NCI-H1105 treated with DMSO at 0.1 percent for 48 hours (cell line): Measurements from ENCODE around the gene FMR1.
A peak's percentile ranks its signal among the peaks of the same experiment; 100 is the strongest.

Experiments
- DNase-seq: peaks from one replicate; lab custom pipeline; 2025; lab: John Stamatoyannopoulos, UW

FMR1 gene

GRCh38 chrX:147916375-147916968 lies 4.8 kb downstream of the FMR1 start:
- no peak for DNase-seq

DNA sequence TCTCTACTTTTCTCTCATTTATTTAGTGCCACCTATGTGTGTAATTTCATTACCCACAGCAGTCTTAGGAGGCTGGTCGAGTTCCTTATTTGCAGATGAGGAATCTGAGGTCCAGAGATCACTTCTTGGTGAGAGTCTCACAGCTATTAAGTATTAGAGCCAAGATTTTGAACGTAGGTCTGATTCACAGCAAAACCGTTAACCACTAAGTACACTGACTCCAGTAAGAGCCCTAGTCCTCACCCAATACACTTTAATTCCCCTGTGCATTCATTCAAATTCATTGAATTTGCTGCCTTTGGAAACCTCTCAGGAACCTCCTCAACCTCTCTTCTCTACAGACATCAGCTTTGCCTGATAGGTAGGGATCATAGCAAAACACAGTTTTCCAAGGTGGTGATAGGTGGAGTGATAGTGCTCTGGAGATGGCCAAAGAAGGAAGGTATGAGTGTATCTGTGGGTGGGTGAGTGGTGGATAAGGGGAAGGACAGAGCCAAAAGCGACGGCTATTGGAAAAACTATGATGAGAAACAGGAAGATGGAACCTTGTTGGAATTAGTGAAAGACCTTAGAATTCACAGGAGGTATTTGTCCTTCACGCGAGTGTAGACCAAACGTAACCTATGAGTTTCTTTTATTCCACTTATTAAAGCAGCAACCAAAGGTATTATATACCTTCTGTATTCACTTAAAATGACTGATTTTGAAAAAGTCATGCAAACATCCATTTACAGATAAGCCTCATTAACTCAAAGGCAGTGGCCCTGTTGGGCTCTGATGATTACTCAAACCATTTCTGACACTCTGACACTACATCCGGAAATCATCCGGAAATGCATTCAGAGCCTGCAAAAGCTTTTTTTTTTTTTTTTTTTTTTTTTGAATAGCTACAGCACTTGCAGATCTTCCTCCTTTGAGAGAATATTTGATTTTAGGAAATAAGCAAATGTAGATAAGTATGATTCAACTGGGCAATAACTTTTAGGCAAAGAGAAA lies 6.3 kb downstream of the FMR1 start:
- DNase-seq = no peak

- DNase-seq = no peak
Measured at GRCh38 chrX:147920161-147920666, 8.5 kb downstream of the FMR1 start.

DNA sequence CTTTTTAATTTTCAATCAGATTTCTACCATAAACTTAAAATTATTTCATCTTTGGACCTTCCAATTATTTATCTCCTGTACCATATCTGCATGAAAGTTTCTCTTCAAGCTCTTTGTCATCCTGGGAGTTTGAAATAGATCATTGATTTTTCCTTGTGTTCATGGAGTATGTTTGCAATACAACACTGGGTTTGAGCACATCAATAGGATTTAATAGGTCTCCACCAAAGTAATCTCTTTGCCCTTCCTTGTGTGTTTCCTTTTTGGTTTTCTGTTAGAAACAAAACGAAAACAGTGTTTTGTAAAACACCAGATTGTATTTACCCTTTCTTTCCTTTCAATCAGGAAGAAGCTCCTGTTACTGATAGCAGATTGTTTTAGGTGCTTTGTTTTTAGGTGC lies 11.9 kb downstream of the FMR1 start:
- DNase-seq = no peak

DNA sequence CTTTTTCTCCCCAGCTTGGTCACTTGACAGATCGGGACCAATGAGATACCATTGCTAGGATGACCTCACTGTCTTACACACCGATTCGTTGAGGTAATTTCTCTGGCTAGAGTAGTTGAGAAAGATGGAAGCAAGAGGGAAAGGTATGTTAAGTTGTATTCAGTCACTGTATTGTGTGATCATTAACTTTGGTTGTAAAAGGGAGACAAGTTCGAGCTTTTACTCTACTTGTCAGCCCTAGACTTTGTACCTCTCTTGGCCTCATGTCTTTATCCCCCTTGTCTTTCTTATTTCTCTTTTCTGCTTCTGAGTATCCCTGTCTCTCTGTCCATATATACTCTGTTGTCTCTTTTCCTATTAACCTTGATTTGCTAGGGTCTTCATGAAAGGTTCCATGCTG lies 15.5 kb downstream of the FMR1 start:
- no peak for DNase-seq

DNA sequence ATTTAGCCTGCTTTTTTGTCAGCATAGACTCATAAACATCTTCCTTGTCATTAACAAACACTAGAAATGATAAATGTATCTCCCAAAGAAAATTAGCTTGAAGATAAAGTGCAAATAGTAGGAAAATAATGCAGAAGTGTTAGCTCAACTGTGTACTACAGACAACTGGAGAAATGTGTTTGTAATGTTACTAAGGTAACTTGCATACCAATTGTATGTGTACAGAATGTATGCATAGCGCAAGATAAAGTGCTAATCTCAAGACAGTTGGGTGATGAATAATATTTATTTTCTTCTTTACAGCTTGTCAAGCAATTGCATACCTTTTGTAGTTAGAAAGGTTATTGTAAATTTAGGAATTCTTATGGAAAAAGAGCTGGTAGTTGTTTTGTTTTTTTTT lies 22.1 kb downstream of the FMR1 start:
- DNase-seq = no peak

- DNase-seq = no peak
Measured at GRCh38 chrX:147935156-147935758, 23.5 kb downstream of the FMR1 start.

GRCh38 chrX:147945286-147945685 lies 33.6 kb downstream of the FMR1 start:
- no peak for DNase-seq

- DNase-seq = no peak
Measured at GRCh38 chrX:147948531-147948930, 36.8 kb downstream of the FMR1 start.

DNA sequence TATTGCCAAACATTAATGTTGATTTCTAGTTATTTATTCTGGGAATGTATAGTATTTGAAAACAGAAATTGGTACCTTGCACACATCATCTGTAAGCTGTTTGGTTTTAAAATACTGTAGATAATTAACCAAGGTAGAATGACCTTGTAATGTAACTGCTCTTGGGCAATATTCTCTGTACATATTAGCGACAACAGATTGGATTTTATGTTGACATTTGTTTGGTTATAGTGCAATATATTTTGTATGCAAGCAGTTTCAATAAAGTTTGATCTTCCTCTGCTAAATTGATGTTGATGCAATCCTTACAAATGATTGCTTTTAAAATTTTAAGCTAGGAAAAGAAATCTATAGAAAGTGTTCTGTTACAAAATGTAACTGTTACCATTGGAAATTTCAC lies 38.6 kb downstream of the FMR1 start:
- no peak for DNase-seq

DNA sequence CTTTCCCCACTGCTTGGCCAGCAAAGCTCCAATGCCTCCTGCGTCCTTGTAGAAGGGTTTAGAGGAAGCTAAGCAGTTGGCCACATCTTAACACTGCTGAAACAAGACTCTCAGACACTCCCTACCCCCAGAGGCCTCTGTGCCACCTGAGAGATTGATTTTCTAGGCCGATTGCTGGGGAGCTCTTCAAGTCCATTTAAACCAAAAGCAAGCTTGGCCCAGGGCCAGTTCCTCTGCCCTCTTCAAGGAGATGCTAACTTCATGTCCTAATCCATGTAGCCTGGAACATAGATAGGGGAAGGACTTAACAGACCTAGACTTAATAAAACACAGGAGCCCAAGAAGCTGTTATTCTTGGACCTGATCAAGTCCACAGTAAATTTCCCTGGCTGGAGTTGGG lies 42.3 kb downstream of the FMR1 start:
- peak; percentile 13 for DNase-seq

GRCh38 chrX:147957291-147957690 lies 45.6 kb downstream of the FMR1 start:
- no peak for DNase-seq

GRCh38 chrX:147958291-147958690 lies 46.6 kb downstream of the FMR1 start:
- DNase-seq = no peak

GRCh38 chrX:147960722-147961121 lies 49.0 kb downstream of the FMR1 start:
- DNase-seq = no peak

DNA sequence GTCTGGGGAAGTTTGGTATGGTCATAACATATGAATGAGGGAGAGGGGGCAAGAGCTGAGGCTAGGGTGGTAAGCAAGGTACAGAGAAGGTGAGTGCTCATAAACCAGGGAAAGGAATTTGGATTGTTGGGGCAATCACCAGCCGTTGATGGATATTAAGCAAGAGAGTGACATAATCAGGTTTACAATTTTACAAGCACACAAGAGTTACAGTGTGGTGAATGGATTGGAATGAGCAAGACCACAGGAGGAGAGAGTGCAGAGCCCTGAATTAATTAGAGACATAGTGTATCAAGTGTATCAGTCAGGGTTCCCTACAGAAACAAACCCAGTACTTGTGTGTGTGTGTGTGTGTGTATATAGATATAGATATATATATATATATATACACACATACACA lies 50.8 kb downstream of the FMR1 start:
- no peak for DNase-seq

GRCh38 chrX:147978931-147979330 lies 67.2 kb downstream of the FMR1 start:
- no peak for DNase-seq

GRCh38 chrX:147981038-147981752 lies 69.5 kb downstream of the FMR1 start, which contains the start of gene FMR1NB:
TSS of gene FMR1NB (plus strand) at chrX:147981337. CDS start at chrX:147981403, 66 bp downstream.
- DNase-seq = no peak
